HepG2 (cell line): ENCODE data around the gene DCLRE1C. TPM values are rescaled to one million over a fixed set of nuclear protein-coding genes. Genes with fewer than 3 reads are reported as not detected.

Experiments used
- ARHGAP35 ChIP-seq: sonication (generic); formaldehyde crosslinking; IDR thresholded peaks from 2 replicates; pipeline ENCODE4 v1.9.0; 2022; ENCODE audit warnings: mild to moderate bottlenecking, inconsistent platforms, moderate library complexity, missing genetic modification reagents, borderline replicate concordance
- ARID2 ChIP-seq: sonication (generic); formaldehyde crosslinking; IDR thresholded peaks from 2 replicates; pipeline ENCODE4 v1.8.1; 2022; ENCODE audit warnings: mild to moderate bottlenecking, missing genetic modification reagents, borderline replicate concordance
- ATF6 ChIP-seq: sonication (generic); formaldehyde crosslinking; conservative IDR thresholded peaks from 2 replicates; pipeline ENCODE4 v1.4.0; 2020; ENCODE audit warnings: missing genetic modification reagents
- ATM ChIP-seq: fragments of 450-650 bp; IDR thresholded peaks from 2 replicates; pipeline ENCODE4 v1.7.1; 2017; ENCODE audit warnings: mild to moderate bottlenecking, borderline replicate concordance
- CENPBD1 ChIP-seq: sonication (generic); formaldehyde crosslinking; IDR thresholded peaks from 2 replicates; pipeline ENCODE4 v1.8.0; 2022; ENCODE audit warnings: missing genetic modification reagents, low read depth, mild to moderate bottlenecking, borderline replicate concordance
- ELF4 ChIP-seq: sonication (generic); formaldehyde crosslinking; IDR thresholded peaks from 2 replicates; pipeline ENCODE4 v1.5.0; 2020; ENCODE audit warnings: missing genetic modification reagents, mild to moderate bottlenecking, moderate library complexity, borderline replicate concordance
- GABPA ChIP-seq, 2 experiments: IDR thresholded peaks; 2 replicates each; pipeline ENCODE4 v1.6.1; 2011 to 2016; ENCODE audit warnings: low read depth in 2 of 2, low read length in 1 of 2, missing biosample characterization in 1 of 2, missing genetic modification characterization in 1 of 2
- KDM6A ChIP-seq: IDR thresholded peaks from 2 replicates; pipeline ENCODE4 v1.6.1; 2016; ENCODE audit warnings: low read depth
- KLF12 ChIP-seq: sonication (generic); formaldehyde crosslinking; IDR thresholded peaks from 2 replicates; pipeline ENCODE4 v1.4.0; 2020; ENCODE audit warnings: missing genetic modification reagents, borderline replicate concordance
- LBX2 ChIP-seq: sonication (generic); formaldehyde crosslinking; IDR thresholded peaks from 2 replicates; pipeline ENCODE4 v1.5.0; 2020; ENCODE audit warnings: missing genetic modification reagents, mild to moderate bottlenecking, borderline replicate concordance
- MLLT10 ChIP-seq: sonication (generic); formaldehyde crosslinking; IDR thresholded peaks from 2 replicates; pipeline ENCODE4 v1.4.0; 2020; ENCODE audit warnings: missing genetic modification reagents
- PBX3 ChIP-seq: sonication (generic); formaldehyde crosslinking; IDR thresholded peaks from 2 replicates; pipeline ENCODE4 v1.8.1; 2023; ENCODE audit warnings: missing genetic modification reagents, inconsistent platforms, borderline replicate concordance
- POGZ ChIP-seq: sonication (generic); formaldehyde crosslinking; IDR thresholded peaks from 2 replicates; pipeline ENCODE4 v1.4.0; 2020; ENCODE audit warnings: mild to moderate bottlenecking, missing genetic modification reagents
- RARA ChIP-seq: IDR thresholded peaks from 2 replicates; pipeline ENCODE4 v1.6.1; 2016; ENCODE audit warnings: missing genetic modification reagents, missing compliant biosample characterization
- STAT5B ChIP-seq: sonication (generic); formaldehyde crosslinking; IDR thresholded peaks from 2 replicates; pipeline ENCODE4 v1.4.0; 2020; ENCODE audit warnings: missing genetic modification reagents
- THAP11 ChIP-seq: IDR thresholded peaks from 2 replicates; pipeline ENCODE4 v1.6.1; 2016; ENCODE audit warnings: missing biosample characterization, missing genetic modification reagents
- TRAFD1 ChIP-seq: sonication (generic); formaldehyde crosslinking; IDR thresholded peaks from 2 replicates; pipeline ENCODE4 v1.5.1; 2020; ENCODE audit warnings: missing genetic modification reagents, mild to moderate bottlenecking, borderline replicate concordance
- ZKSCAN8 ChIP-seq: IDR thresholded peaks from 2 replicates; pipeline ENCODE4 v1.6.1; 2016; ENCODE audit warnings: borderline replicate concordance, missing genetic modification reagents, missing compliant biosample characterization
- ZNF10 ChIP-seq: sonication (generic); formaldehyde crosslinking; IDR thresholded peaks from 2 replicates; pipeline ENCODE4 v1.4.0; 2020; ENCODE audit warnings: mild to moderate bottlenecking, low read depth, missing genetic modification reagents, borderline replicate concordance
- ZNF264 ChIP-seq: sonication (generic); formaldehyde crosslinking; IDR thresholded peaks from 2 replicates; pipeline ENCODE4 v1.4.0; 2020; ENCODE audit warnings: missing genetic modification reagents
- ZNF296 ChIP-seq: sonication (generic); formaldehyde crosslinking; conservative IDR thresholded peaks from 2 replicates; pipeline ENCODE4 v1.5.0; 2020; ENCODE audit warnings: mild to moderate bottlenecking, missing genetic modification reagents
- ZNF367 ChIP-seq: sonication (generic); formaldehyde crosslinking; IDR thresholded peaks from 2 replicates; pipeline ENCODE4 v1.4.0; 2020; ENCODE audit warnings: missing genetic modification reagents, borderline replicate concordance
- ZNF557 ChIP-seq: sonication (generic); formaldehyde crosslinking; IDR thresholded peaks from 2 replicates; pipeline ENCODE4 v1.4.0; 2020; ENCODE audit warnings: missing genetic modification reagents
- ZNF790 ChIP-seq: sonication (generic); formaldehyde crosslinking; IDR thresholded peaks from 2 replicates; pipeline ENCODE4 v1.8.0; 2022; ENCODE audit warnings: missing genetic modification reagents, mild to moderate bottlenecking, borderline replicate concordance
- ZSCAN25 ChIP-seq: sonication (generic); formaldehyde crosslinking; IDR thresholded peaks from 2 replicates; pipeline ENCODE4 v1.8.0; 2022; ENCODE audit warnings: mild to moderate bottlenecking, missing genetic modification reagents
- polyA plus RNA-seq, 8 experiments: library from polyadenylated mRNA; depleted of rRNA in 3 of 8; stranded (reverse) in 7 of 8; unstranded in 1 of 8; fragments of >200 nt; fragmentation: Illumina TruSeq in 4 of 8; extraction: Trizol in 4 of 8; gene quantifications; 2 replicates each; pipeline versions ENCODE4 v1.2.1 to v1.2.3, GENCODE V29; 2011 to 2016; ENCODE audit warnings: low read depth in 4 of 8, missing spikeins in 1 of 8, mixed read lengths in 1 of 8; ENCODE audit not compliant: insufficient read depth in 1 of 8
- total RNA-seq, 5 experiments: library from RNA; depleted of rRNA; stranded (reverse); fragments of >200 nt; fragmentation: Illumina TruSeq; extraction: Trizol; gene quantifications; 2 replicates each; pipeline ENCODE4 v1.2.3, GENCODE V29; 2016; ENCODE audit warnings: low read depth in 1 of 5

Gene DCLRE1C
- total and polyA plus RNA-seq, 2 of the 13 experiments (the other 11 are each of a cell fraction or from before 2014, with no cell fraction given), result 3.0 to 10.3 TPM

GRCh38 chr10:14953424-14954000 lies 384 bp downstream of the DCLRE1C start (continued):
- TF ChIP-seq ELF4 (CRISPR knock-in tag) (no peak), PBX3 (CRISPR knock-in tag) (0 out of 2 replicates have a peak, but pooled peaks have one; percentile 30), LBX2 (CRISPR knock-in tag) (no peak), GABPA (IDR thresholded peaks at IDR 0.05; ENCODE audit: low read depth, low read length) (no peak), GABPA (CRISPR knock-in tag; IDR thresholded peaks at IDR 0.05; ENCODE audit: low read depth) (no peak), ARID2 (CRISPR knock-in tag) (no peak), ZSCAN25 (CRISPR knock-in tag) (0 out of 2 replicates have a peak, but pooled peaks have one; percentile 8), ZNF10 (CRISPR knock-in tag) (no peak), TRAFD1 (no peak), ATM (no peak), POGZ (no peak), ZNF790 (no peak), ZNF264 (0 out of 2 replicates have a peak, but pooled peaks have one; percentile 8), CENPBD1 (CRISPR knock-in tag) (no peak), MLLT10 (CRISPR knock-in tag) (0 out of 2 replicates have a peak, but pooled peaks have one; percentile 39), ATF6 (CRISPR knock-in tag) (no peak), KDM6A (no peak), THAP11 (CRISPR knock-in tag) (no peak), STAT5B (no peak), ZNF557 (CRISPR knock-in tag) (no peak), ZNF367 (CRISPR knock-in tag) (no peak), KLF12 (0 out of 2 replicates have a peak, but pooled peaks have one; percentile 41), ZKSCAN8 (0 out of 2 replicates have a peak, but pooled peaks have one; percentile 16), ARHGAP35 (CRISPR knock-in tag) (no peak), ZNF296 (CRISPR knock-in tag) (0 out of 2 replicates have a peak, but pooled peaks have one; percentile 11), RARA (CRISPR knock-in tag) (no peak)
